ENCODE measurements around the gene MGAT3. TPM values are rescaled to one million over a fixed set of nuclear protein-coding genes. Genes with fewer than 3 reads are reported as not detected.

The MGAT3 gene
- total and polyA plus RNA-seq, 2 experiments from 2014 or later = 7.0 to 20.0 TPM

GRCh38 chr22:39457198-39457555 lies 365 bp downstream of the MGAT3 start:
- Histone ChIP-seq H3K36me3 (replicated peaks; ENCODE audit: insufficient read depth, low read depth) (no peaks in the 10 kb centered on the region), H3K4me2 (peak overlapping the region; percentile 92), H3K9me3 (ENCODE audit: low read depth) (no peaks in the 10 kb centered on the region), H2AFZ (no peak overlapping the region), H3K27ac (no peak overlapping the region), H3K79me2 (peaks cover 44% of the 10 kb centered on the region), H4K20me1 (ENCODE audit: insufficient read depth, poor library complexity, severe bottlenecking) (no peaks in the 10 kb centered on the region), H3K27me3 (peaks cover 4% of the 10 kb centered on the region), H3K9me2 (replicated peaks; ENCODE audit: insufficient read depth) (no peaks in the 10 kb centered on the region), H3K4me3 (peak overlapping the region; percentile 82), H3K4me1 (ENCODE audit: insufficient read depth) (peaks cover 9% of the 10 kb centered on the region)
- no peak for DNase-seq (ENCODE audit: low spot score)
- TF ChIP-seq EZH2phosphoT487 (IDR thresholded peaks at IDR 0.05; ENCODE audit: low read depth, severe bottlenecking, unreplicated experiment) = no peak
- no peak for TF ChIP-seq CTCF (IDR thresholded peaks at IDR 0.05; ENCODE audit: poor library complexity)
- TF ChIP-seq EZH2 (IDR thresholded peaks at IDR 0.05; ENCODE audit: borderline replicate concordance) = no peak
- no CpG with 5 or more reads among the region's 63 CpGs for WGBS (ENCODE audit: low lambda C conversion rate, missing lambda C conversion rate)

GRCh38 chr22:39457556-39458443 lies 988 bp downstream of the MGAT3 start:
- Histone ChIP-seq H3K4me2 (peak overlapping the region; percentile 92), H3K9me2 (replicated peaks; ENCODE audit: insufficient read depth) (no peaks in the 10 kb centered on the region), H3K27me3 (peaks cover 4% of the 10 kb centered on the region), H3K9me3 (ENCODE audit: low read depth) (no peaks in the 10 kb centered on the region), H3K4me1 (ENCODE audit: insufficient read depth) (peaks cover 15% of the 10 kb centered on the region), H3K27ac (peak overlapping the region; percentile 37), H3K4me3 (peak overlapping the region; percentile 82), H4K20me1 (ENCODE audit: insufficient read depth, poor library complexity, severe bottlenecking) (no peaks in the 10 kb centered on the region), H3K36me3 (replicated peaks; ENCODE audit: insufficient read depth, low read depth) (no peaks in the 10 kb centered on the region), H3K79me2 (peaks cover 50% of the 10 kb centered on the region), H2AFZ (peak overlapping the region; percentile 40)
- TF ChIP-seq EZH2 (IDR thresholded peaks at IDR 0.05; ENCODE audit: borderline replicate concordance) (peak; percentile 21), CTCF (IDR thresholded peaks at IDR 0.05; ENCODE audit: poor library complexity) (no peak)
- 7% methylated on average over 3 of the region's 83 CpGs for WGBS (ENCODE audit: low lambda C conversion rate, missing lambda C conversion rate)
- no peak for DNase-seq (ENCODE audit: low spot score)

GRCh38 chr22:39458444-39459083 lies 1.8 kb downstream of the MGAT3 start:
- no peak for TF ChIP-seq EZH2phosphoT487 (IDR thresholded peaks at IDR 0.05; ENCODE audit: low read depth, severe bottlenecking, unreplicated experiment)
- TF ChIP-seq CTCF (IDR thresholded peaks at IDR 0.05; ENCODE audit: poor library complexity) = no peak
- TF ChIP-seq EZH2 (IDR thresholded peaks at IDR 0.05; ENCODE audit: borderline replicate concordance) = no peak
- no peak for DNase-seq (ENCODE audit: low spot score)
- Histone ChIP-seq H3K27me3 (peaks cover 4% of the 10 kb centered on the region), H3K79me2 (peaks cover 57% of the 10 kb centered on the region), H4K20me1 (ENCODE audit: insufficient read depth, poor library complexity, severe bottlenecking) (no peaks in the 10 kb centered on the region), H3K27ac (peak overlapping the region; percentile 37), H3K4me3 (peak overlapping the region; percentile 82), H3K4me1 (ENCODE audit: insufficient read depth) (peaks cover 19% of the 10 kb centered on the region), H3K36me3 (replicated peaks; ENCODE audit: insufficient read depth, low read depth) (no peaks in the 10 kb centered on the region), H3K9me2 (replicated peaks; ENCODE audit: insufficient read depth) (no peaks in the 10 kb centered on the region), H3K4me2 (peak overlapping the region; percentile 92), H3K9me3 (ENCODE audit: low read depth) (no peaks in the 10 kb centered on the region), H2AFZ (no peak overlapping the region)
- WGBS (ENCODE audit: low lambda C conversion rate, missing lambda C conversion rate) = 52% methylated on average over 10 of the region's 10 CpGs
